SK-MEL-5 (cell line): ENCODE results near the gene PPFIBP1. TPM values are rescaled to one million over a fixed set of nuclear protein-coding genes. Genes with fewer than 3 reads are reported as not detected.
"Not testable (repeated sequence)": the region's sequence is repeated elsewhere in the genome, so short reads cannot be mapped to it uniquely, and the experiment has no call there.

Experiments
- DNase-seq: peaks from one replicate; pipeline ENCODE4 v3.0.0-alpha.2; 2016; ENCODE audit warnings: low read depth, low spot score
- in situ Hi-C: cut with HindIII; loops from 2 replicates; pipeline ENCODE4 v1.10.0; 2016; ENCODE audit warnings: low sequenced_read_pairs, high pct_unique_total_duplicates, low pct_unique_long_range_greater_than_20kb
- total RNA-seq: library from RNA; depleted of rRNA; stranded (reverse); fragments of >200 nt; shearing (Covaris generic); gene quantifications from 2 replicates; pipeline ENCODE4 v1.2.3, GENCODE V29; 2014

The PPFIBP1 gene
- total RNA-seq, 1 experiment from 2014 or later, result 55.8 TPM

DNA sequence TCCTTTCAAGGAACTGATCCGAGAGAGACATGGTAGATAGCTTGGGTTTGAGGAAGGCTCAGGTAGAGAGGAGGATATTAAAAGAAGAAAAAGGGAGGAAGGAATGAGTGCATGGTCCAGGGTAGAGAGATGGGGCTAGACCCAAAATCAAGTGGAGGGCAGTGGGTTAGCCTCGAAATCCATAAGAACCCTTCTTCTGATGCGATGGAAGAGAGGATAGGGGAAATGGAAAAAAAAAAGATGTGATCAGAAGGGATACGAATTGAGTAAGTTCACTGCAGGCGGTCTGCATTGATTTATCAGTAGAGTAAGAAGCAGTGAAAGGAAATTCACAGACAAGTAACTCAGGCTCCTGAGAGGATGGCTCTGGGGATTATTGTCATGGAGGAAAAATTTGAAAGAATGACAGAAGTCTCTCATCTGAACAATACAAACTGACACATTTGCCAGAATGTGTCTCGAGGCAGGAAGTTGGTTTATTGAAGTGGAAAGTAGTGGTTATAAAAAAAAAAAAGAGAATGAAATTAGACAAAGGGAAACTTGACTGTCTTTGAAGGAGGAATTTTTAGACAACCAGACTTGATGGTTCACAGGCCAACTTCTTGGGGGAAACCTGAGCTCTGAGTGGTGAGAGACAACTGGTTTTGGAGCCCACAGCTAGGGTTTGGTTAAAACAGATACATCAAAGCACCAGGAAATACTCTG lies 10.2 kb downstream of the PPFIBP1 start:
- in situ Hi-C loops, result no loop called here
- DNase-seq, result no peak

- in situ Hi-C loops, result no loop called here
- DNase-seq, result no peak
Observed at GRCh38 chr12:27534765-27535161, 10.8 kb downstream of the PPFIBP1 start.

GRCh38 chr12:27535318-27535717 lies 11.3 kb downstream of the PPFIBP1 start:
- no peak for DNase-seq
- in situ Hi-C loops, result no loop called here

DNA sequence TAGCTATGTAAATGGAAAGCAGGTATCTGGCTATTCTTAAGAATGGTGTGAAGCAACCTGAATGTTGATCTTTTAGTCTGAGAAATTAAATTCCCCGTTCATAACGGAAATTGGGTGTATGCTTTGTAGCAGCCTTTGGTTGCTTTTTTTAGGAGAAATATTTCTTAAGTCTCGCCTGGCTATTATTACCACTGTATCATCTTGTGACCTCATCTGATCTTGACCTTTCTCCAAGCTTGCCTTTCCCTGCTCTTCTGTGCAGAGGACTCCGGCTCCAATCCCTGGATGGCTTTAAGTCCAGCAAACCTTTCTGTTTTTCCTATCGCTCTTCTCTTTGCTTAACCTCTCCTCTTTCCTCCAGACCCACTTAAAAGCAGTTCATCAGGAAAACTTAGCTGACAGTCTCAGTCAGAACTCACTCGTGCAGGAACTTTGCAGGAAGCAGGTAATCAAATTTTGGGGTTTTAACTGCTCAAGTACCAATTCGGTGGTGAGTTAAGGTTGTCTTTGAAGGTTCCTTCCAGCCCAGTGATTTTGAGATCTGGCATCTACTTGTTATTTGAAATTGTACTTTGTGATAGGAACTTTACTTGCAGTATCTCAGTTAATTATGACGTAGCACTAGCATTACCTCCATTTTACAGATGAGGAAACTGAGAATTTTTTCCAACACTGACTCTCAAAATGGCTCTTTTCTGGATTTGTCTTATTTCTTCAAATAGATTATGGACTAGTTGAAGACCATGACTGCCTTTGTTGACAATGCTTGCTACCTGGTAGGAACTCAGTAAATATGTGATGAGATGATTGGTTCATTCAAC lies 14.1 kb downstream of the PPFIBP1 start:
- in situ Hi-C loops, result no loop called here
- DNase-seq, result no peak

GRCh38 chr12:27539191-27539631 lies 15.2 kb downstream of the PPFIBP1 start:
- DNase-seq, result no peak
- in situ Hi-C loops, result no loop called here

DNA sequence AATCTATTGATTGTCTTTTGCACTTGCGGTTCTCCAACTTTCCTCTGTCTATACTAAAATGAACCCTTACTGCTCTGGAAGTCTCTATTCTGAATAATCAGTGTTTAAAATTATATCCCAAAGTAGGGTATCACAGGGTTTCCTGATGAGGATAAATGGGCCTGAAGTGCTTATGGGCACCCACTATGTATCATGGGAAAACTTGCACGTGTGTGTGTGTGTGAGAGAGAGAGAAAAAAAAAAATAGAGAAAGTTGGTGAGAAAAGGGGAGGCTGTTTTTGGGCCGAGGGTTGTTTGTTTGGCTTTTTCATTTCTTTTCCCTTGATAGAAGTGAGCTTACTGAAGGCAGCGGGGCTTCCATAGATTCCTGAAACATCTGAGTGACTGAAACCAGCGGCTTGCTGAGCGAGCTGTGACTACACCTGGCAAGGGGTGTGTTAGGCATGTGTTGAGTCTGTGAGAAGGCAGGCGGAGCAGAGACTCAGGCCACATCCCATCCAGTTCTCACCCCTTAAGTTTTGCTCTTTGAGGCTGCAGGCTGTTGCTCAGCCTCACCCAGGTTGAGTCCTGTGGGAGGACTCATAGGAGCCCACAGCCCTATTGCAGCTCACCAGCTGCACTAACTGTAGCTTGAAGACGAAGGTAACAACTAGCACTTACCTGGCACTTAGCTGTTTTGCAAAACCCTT lies 17.2 kb downstream of the PPFIBP1 start:
- in situ Hi-C loops, result no loop called here
- no peak for DNase-seq

GRCh38 chr12:27542628-27543027 lies 18.6 kb downstream of the PPFIBP1 start:
- DNase-seq, result no peak
- in situ Hi-C loops, result no loop called here

- in situ Hi-C loops, DNase-seq: not testable (repeated sequence)
Observed at GRCh38 chr12:27544858-27545257, 20.9 kb downstream of the PPFIBP1 start.

- in situ Hi-C loops, result no loop called here
- DNase-seq, result no peak
Observed at GRCh38 chr12:27545665-27546064, 21.7 kb downstream of the PPFIBP1 start.

DNA sequence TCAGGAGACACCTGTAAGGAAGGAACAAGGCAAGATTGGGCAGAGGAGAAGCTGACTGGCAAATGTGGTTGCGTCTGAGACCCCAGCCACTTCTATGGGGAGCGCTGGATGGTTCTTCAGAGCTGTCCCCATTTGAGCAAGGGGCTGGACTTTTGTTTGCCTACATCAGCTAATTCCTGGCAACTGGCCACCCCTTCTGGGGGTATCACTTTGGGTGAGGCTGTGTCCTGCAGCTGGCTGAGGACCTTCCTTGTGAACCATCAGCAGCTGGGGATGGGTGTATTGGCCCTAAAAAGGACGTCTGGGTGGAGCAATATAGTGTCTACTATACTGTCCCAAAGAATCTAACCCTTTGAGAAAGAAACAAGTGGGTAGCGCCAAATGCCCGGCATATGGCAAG lies 23.6 kb downstream of the PPFIBP1 start:
- DNase-seq, result no peak
- in situ Hi-C loops, result no loop called here

GRCh38 chr12:27548301-27549199 lies 24.5 kb downstream of the PPFIBP1 start:
- no peak for DNase-seq
- in situ Hi-C loops, result no loop called here

GRCh38 chr12:27549236-27549800 lies 25.3 kb downstream of the PPFIBP1 start:
- in situ Hi-C loops, result no loop called here
- peak; percentile 68 for DNase-seq

GRCh38 chr12:27549801-27550652 lies 26.0 kb downstream of the PPFIBP1 start:
- in situ Hi-C loops, result no loop called here
- peak; percentile 92 for DNase-seq

GRCh38 chr12:27550653-27550975 lies 26.6 kb downstream of the PPFIBP1 start:
- DNase-seq, result no peak
- in situ Hi-C loops, result no loop called here

DNA sequence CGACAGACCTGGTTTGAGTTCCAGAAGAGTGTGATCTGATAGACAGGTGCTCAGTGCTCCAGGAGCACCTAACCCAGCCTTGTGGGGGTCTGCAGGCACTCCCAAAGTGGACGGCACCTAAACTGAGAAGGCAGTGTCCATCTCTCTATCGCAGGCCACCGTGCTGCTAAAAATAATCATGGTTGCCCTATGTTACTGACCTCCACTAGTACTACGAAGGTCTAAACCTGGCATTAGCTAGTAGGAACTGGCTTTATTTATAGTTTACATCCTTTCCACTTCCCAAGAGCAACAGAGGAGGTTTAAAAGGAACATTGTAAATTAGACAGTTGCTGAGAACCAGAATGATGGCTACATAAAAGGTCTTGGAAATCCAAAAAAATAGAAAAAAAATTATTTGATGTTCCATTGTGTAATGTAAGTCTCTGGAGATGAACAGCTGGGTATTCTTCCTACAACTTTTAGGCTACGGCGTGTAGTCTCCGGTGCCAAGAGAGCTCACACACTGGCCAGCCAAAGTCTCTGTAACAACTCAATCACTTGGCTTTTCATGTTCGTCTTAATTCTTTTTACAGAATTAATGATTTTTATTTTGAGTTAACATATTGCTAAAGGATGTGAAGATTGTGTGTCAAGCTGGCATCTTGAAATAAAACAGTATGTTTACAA lies 27.3 kb downstream of the PPFIBP1 start:
- in situ Hi-C loops, result no loop called here
- DNase-seq, result no peak

GRCh38 chr12:27552235-27552634 lies 28.2 kb downstream of the PPFIBP1 start:
- no peak for DNase-seq
- in situ Hi-C loops, result no loop called here
